WTC11 (cell line): Measurements from ENCODE around the gene PTPN4. TPM values are rescaled to one million over a fixed set of nuclear protein-coding genes. Genes with fewer than 3 reads are reported as not detected.

Experiments
- ATAC-seq: fragments of 200-7000 bp; cut with Tn5 transposase; 2 replicates; pipeline ENCODE4 v1.10.0; 2021; ENCODE audit warnings: mild to moderate bottlenecking, moderate library complexity
- CTCF ChIA-PET: fragments of 300-600 bp; sonication (Branson Sonifier 250); formaldehyde crosslinking; loops from one replicate; lab custom pipeline; 2021; ENCODE audit warnings: antibody characterized with exemption; lab: Charles Lee
- POLR2A ChIA-PET: fragments of 350-600 bp; sonication (Branson Sonifier 250); formaldehyde crosslinking; loops from one replicate; lab custom pipeline; 2021; ENCODE audit warnings: antibody characterized with exemption; lab: Charles Lee
- DNase-seq: peaks from one replicate; pipeline ENCODE4 v3.0.0; 2021; ENCODE audit warnings: low spot score
- H3K27ac Mint-ChIP-seq: 2 replicates; pipeline ENCODE4 v1.8.0; 2021; ENCODE audit warnings: mixed read lengths
- H3K27me3 Mint-ChIP-seq: 2 replicates; pipeline ENCODE4 v1.8.0; 2021; ENCODE audit warnings: low read depth, mild to moderate bottlenecking, moderate library complexity, mixed read lengths
- H3K36me3 Mint-ChIP-seq: 2 replicates; pipeline ENCODE4 v1.8.0; 2021; ENCODE audit warnings: mixed read lengths
- H3K4me1 Mint-ChIP-seq: 2 replicates; pipeline ENCODE4 v1.8.0; 2022; ENCODE audit warnings: mixed read lengths
- H3K4me3 Mint-ChIP-seq: 2 replicates; pipeline ENCODE4 v1.8.0; 2021; ENCODE audit warnings: mild to moderate bottlenecking, moderate library complexity, mixed read lengths
- H3K9me3 Mint-ChIP-seq: 2 replicates; pipeline ENCODE4 v1.8.0; 2021; ENCODE audit warnings: mixed read lengths
- AFF4 ChIP-seq: sonication (generic); formaldehyde crosslinking; IDR thresholded peaks from 2 replicates; pipeline ENCODE4 v1.8.1; 2023; ENCODE audit warnings: mild to moderate bottlenecking, missing genetic modification reagents, borderline replicate concordance
- AR ChIP-seq: fragments of 250-450 bp; sonication (Bioruptor Pico); IDR thresholded peaks from 2 replicates; pipeline ENCODE4 v1.9.0; 2021; ENCODE audit warnings: mild to moderate bottlenecking
- ATF1 ChIP-seq: sonication (generic); formaldehyde crosslinking; IDR thresholded peaks from 2 replicates; pipeline ENCODE4 v1.8.1; 2023; ENCODE audit warnings: mild to moderate bottlenecking, moderate library complexity, missing genetic modification reagents
- GABPB1 ChIP-seq: sonication (generic); formaldehyde crosslinking; IDR thresholded peaks from 2 replicates; pipeline ENCODE4 v1.8.1; 2023; ENCODE audit warnings: mild to moderate bottlenecking, missing genetic modification reagents
- GTF2I ChIP-seq: fragments of 250-450 bp; sonication (Bioruptor Pico); conservative IDR thresholded peaks from 2 replicates; pipeline ENCODE4 v1.4.0; 2021; ENCODE audit warnings: mild to moderate bottlenecking
- NR2C2 ChIP-seq: sonication (generic); formaldehyde crosslinking; IDR thresholded peaks from 2 replicates; pipeline ENCODE4 v1.8.0; 2022; ENCODE audit warnings: mild to moderate bottlenecking, missing genetic modification reagents
- PRDM15 ChIP-seq: sonication (generic); formaldehyde crosslinking; IDR thresholded peaks from 2 replicates; pipeline ENCODE4 v1.8.0; 2022; ENCODE audit warnings: missing genetic modification reagents
- PRRX2 ChIP-seq: fragments of 250-450 bp; sonication (Bioruptor Pico); IDR thresholded peaks from 2 replicates; pipeline ENCODE4 v1.8.0; 2021; ENCODE audit warnings: mild to moderate bottlenecking
- RELA ChIP-seq: sonication (generic); formaldehyde crosslinking; IDR thresholded peaks from 2 replicates; pipeline ENCODE4 v1.8.1; 2022; ENCODE audit warnings: missing genetic modification reagents, mild to moderate bottlenecking, borderline replicate concordance
- SMAD3 ChIP-seq: sonication (generic); formaldehyde crosslinking; IDR thresholded peaks from 2 replicates; pipeline ENCODE4 v1.8.0; 2022; ENCODE audit warnings: missing genetic modification reagents, mild to moderate bottlenecking, borderline replicate concordance
- STAT6 ChIP-seq: sonication (generic); formaldehyde crosslinking; conservative IDR thresholded peaks from 2 replicates; pipeline ENCODE4 v1.8.1; 2023; ENCODE audit warnings: mild to moderate bottlenecking, low read depth, missing genetic modification reagents, moderate library complexity
- TCF7 ChIP-seq: sonication (generic); formaldehyde crosslinking; IDR thresholded peaks from 2 replicates; pipeline ENCODE4 v1.8.0; 2022; ENCODE audit warnings: mild to moderate bottlenecking, low read depth, missing genetic modification reagents, moderate library complexity
- ZMAT4 ChIP-seq: fragments of 250-450 bp; sonication (Bioruptor Pico); IDR thresholded peaks from 2 replicates; pipeline ENCODE4 v1.9.0; 2021; ENCODE audit warnings: mild to moderate bottlenecking
- ZNF396 ChIP-seq: fragments of 250-450 bp; sonication (Bioruptor Pico); IDR thresholded peaks from 2 replicates; pipeline ENCODE4 v1.8.0; 2021; ENCODE audit warnings: mild to moderate bottlenecking, moderate library complexity, borderline replicate concordance
- ZNF423 ChIP-seq: fragments of 250-450 bp; sonication (Bioruptor Pico); IDR thresholded peaks from 2 replicates; pipeline ENCODE4 v2.1.2; 2022; ENCODE audit warnings: mild to moderate bottlenecking, moderate library complexity
- ZNF425 ChIP-seq: fragments of 250-450 bp; sonication (Bioruptor Pico); conservative IDR thresholded peaks from 2 replicates; pipeline ENCODE4 v1.9.0; 2021; ENCODE audit warnings: mild to moderate bottlenecking
- ZNF671 ChIP-seq: fragments of 250-450 bp; sonication (Bioruptor Pico); IDR thresholded peaks from 2 replicates; pipeline ENCODE4 v1.8.0; 2021; ENCODE audit warnings: mild to moderate bottlenecking
- total RNA-seq: library from RNA; stranded (reverse); gene quantifications from 3 replicates; pipeline ENCODE4 v1.2.3, GENCODE V29; 2021

PTPN4 gene
- total RNA-seq, 1 experiment from 2014 or later = 85.8 TPM

- TF ChIP-seq STAT6 (CRISPR knock-in tag) = no peak
- TF ChIP-seq, all 79 proteins: peak for 0
These were observed 60.6 kb downstream of the PTPN4 start (continued) for GRCh38 chr2:119820275-119820674.

GRCh38 chr2:119821266-119821665, 61.5 kb downstream of the PTPN4 start:
- DNase-seq (no peak), ATAC-seq (no peak)
- peaks cover 22% of the 10 kb centered on the region for H3K36me3 Mint-ChIP-seq
- ChIA-PET POLR2A (no interaction called here), CTCF (interaction anchor here (1.0 to 1.2 kb wide), 2 partner anchors 118 to 354 kb away, joined by 3 read pairs; no protein-coding TSS in a partner anchor)
- H3K9me3 Mint-ChIP-seq = peaks cover 26% of the 10 kb centered on the region
- H3K4me3 Mint-ChIP-seq = no peak overlapping the region
- TF ChIP-seq GTF2I (CRISPR knock-in tag) (no peak), AR (no peak), ATF1 (CRISPR knock-in tag) (no peak), ZNF425 (no peak), TCF7 (CRISPR knock-in tag) (no peak), ZNF671 (CRISPR knock-in tag) (no peak), NR2C2 (CRISPR knock-in tag) (no peak), RELA (CRISPR knock-in tag) (no peak), PRRX2 (CRISPR knock-in tag) (no peak)
- peaks cover 33% of the 10 kb centered on the region for H3K4me1 Mint-ChIP-seq
- no peak overlapping the region for H3K27ac Mint-ChIP-seq
- H3K27me3 Mint-ChIP-seq = no peaks in the 10 kb centered on the region

GRCh38 chr2:119823734-119824334, 64.1 kb downstream of the PTPN4 start:
- ChIA-PET CTCF (interaction anchor here (0.6 to 1.7 kb wide), 20 partner anchors 11 to 190 kb away, joined by 3 to 18 read pairs (median 4); partner anchors contain the start of gene PTPN4), POLR2A (interaction anchor here (1.0 to 1.3 kb wide), 3 partner anchors 57 to 64 kb away, joined by 3 to 6 read pairs (median 4); partner anchors contain the start of gene PTPN4)
- peak; percentile 26 for DNase-seq
- H3K36me3 Mint-ChIP-seq = peaks cover 7% of the 10 kb centered on the region
- ATAC-seq = peak; percentile 71
- peak overlapping the region; percentile 81 for H3K27ac Mint-ChIP-seq
- H3K9me3 Mint-ChIP-seq = peaks cover 7% of the 10 kb centered on the region; the same call in 1 of the 2 replicates
- peaks cover 36% of the 10 kb centered on the region for H3K4me1 Mint-ChIP-seq
- H3K27me3 Mint-ChIP-seq = no peaks in the 10 kb centered on the region
- H3K4me3 Mint-ChIP-seq = no peak overlapping the region
- TF ChIP-seq PRDM15 (CRISPR knock-in tag) = no peak
- no peak for TF ChIP-seq ZNF396 (CRISPR knock-in tag)
- TF ChIP-seq AFF4 (CRISPR knock-in tag) = no peak
- no peak for TF ChIP-seq GABPB1 (CRISPR knock-in tag)
- no peak for TF ChIP-seq ZMAT4 (CRISPR knock-in tag)
- no peak for TF ChIP-seq NR2C2 (CRISPR knock-in tag)
- no peak for TF ChIP-seq SMAD3
- no peak for TF ChIP-seq ZNF423 (CRISPR knock-in tag)
